ENCODE measurements around the gene CDH20. TPM values are rescaled to one million over a fixed set of nuclear protein-coding genes. Genes with fewer than 3 reads are reported as not detected.

Gene CDH20
- total and polyA plus RNA-seq, 2 of the 13 experiments (the other 11 are each of a cell fraction or from before 2014, with no cell fraction given), result not detected

- TF ChIP-seq IRF1 (CRISPR knock-in tag; IDR thresholded peaks at IDR 0.05; ENCODE audit: low read depth), result no peak
- TF ChIP-seq RFX3 (CRISPR knock-in tag; IDR thresholded peaks at IDR 0.05), result no peak
- no peak for TF ChIP-seq ZNF446 (CRISPR knock-in tag; IDR thresholded peaks at IDR 0.05)
- TF ChIP-seq ZNF605 (CRISPR knock-in tag; IDR thresholded peaks at IDR 0.05), result no peak
Measured at GRCh38 chr18:61333271-61333745, at the start of gene CDH20 (continued).

DNA sequence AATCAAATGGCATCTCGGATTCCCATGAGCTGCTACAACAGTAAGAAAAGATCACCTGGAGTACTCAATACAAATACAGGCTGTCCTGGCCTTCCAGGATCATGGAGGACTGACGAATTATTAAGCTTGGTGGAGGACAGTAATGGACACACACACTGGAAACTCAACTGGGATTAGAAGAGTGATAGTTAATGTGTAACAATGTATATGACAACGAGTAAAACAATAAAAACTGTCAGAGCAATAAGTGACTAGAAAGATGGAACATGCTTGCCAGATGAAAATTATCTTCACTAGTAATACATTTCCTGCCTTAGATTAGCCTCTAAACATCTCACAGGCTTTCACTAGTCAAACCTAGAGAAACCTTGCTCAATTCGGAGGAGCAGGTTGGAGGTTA lies 49.2 kb upstream of the CDH20 start:
- H4K20me1 ChIP-seq (ENCODE audit: insufficient read depth, low read length), result no peaks in the 10 kb centered on the region
- DNase-seq (ENCODE audit: low spot score) (no peak), ATAC-seq (no peak), FAIRE-seq (no peak)
- BruUV-seq (replicated peaks), result no TSS peak
- POLR2A ChIA-PET, result no interaction called here
- no peak overlapping the region for H3K9ac ChIP-seq (ENCODE audit: insufficient read depth, low read depth, low read length)
- H2AFZ ChIP-seq (ENCODE audit: low read length), result no peak overlapping the region
- H3K27ac ChIP-seq (ENCODE audit: extremely low read length, insufficient read depth, low read length), result no peak overlapping the region
- H3K4me1 ChIP-seq (ENCODE audit: insufficient read depth, low read length), result no peaks in the 10 kb centered on the region
- H3K36me3 ChIP-seq (replicated peaks in 1 of 2; ENCODE audit: control insufficient read depth in 1 of 2, insufficient read depth in 2 of 2, low read length in 2 of 2), result no peaks in the 10 kb centered on the region
- H3K4me2 ChIP-seq (ENCODE audit: low read depth, low read length), result no peak overlapping the region
- in situ Hi-C loops (cut with HindIII; ENCODE audit: extremely low pct_ligation_motif_present, low pct_unique_long_range_greater_than_20kb), result no loop called here
- CTCF ChIA-PET (ENCODE audit: low intra/inter-chr PET ratio, low total read pairs), result no interaction called here
- H3K27me3 ChIP-seq (ENCODE audit: control insufficient read depth in 1 of 2, insufficient read depth in 2 of 2, low read length in 2 of 2), result no peaks in the 10 kb centered on the region
- peaks cover 26% of the 10 kb centered on the region for H3K9me3 ChIP-seq (ENCODE audit: low read length)
- H3K79me2 ChIP-seq (ENCODE audit: insufficient read depth, low read length), result no peaks in the 10 kb centered on the region
- under 1% methylated on average over 4 of the region's 4 CpGs for WGBS (ENCODE audit: low lambda C conversion rate)
- TF ChIP-seq GLI4 (CRISPR knock-in tag; IDR thresholded peaks at IDR 0.05; ENCODE audit: borderline replicate concordance) (no peak), JUNB (CRISPR knock-in tag; IDR thresholded peaks at IDR 0.05; ENCODE audit: borderline replicate concordance) (no peak), NFE2L2 (IDR thresholded peaks at IDR 0.05; ENCODE audit: low read length) (no peak)
- TF ChIP-seq, protein P1, sequence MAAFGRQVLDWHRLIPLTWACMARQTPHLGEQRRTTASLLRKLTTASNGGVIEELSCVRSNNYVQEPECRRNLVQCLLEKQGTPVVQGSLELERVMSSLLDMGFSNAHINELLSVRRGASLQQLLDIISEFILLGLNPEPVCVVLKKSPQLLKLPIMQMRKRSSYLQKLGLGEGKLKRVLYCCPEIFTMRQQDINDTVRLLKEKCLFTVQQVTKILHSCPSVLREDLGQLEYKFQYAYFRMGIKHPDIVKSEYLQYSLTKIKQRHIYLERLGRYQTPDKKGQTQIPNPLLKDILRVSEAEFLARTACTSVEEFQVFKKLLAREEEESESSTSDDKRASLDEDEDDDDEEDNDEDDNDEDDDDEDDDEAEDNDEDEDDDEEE (CRISPR knock-in tag; IDR thresholded peaks at IDR 0.05), result no peak
- H3K4me3 ChIP-seq (replicated peaks in 1 of 3; ENCODE audit: insufficient read depth in 1 of 3, low read depth in 2 of 3, low read length in 3 of 3), result no peak overlapping the region
- intact Hi-C loops (cut with micrococcal nuclease; ENCODE audit: unreplicated experiment), result no loop called here
